MM.1S (cell line): ENCODE measurements around the gene KCND2.

Experiments used
- CTCF ChIP-seq: fragments of 300-600 bp; sonication (generic); IDR thresholded peaks from 2 replicates; pipeline ENCODE4 v1.5.1; 2016; ENCODE audit warnings: antibody characterized with exemption, low read length, mixed read lengths
- EZH2phosphoT487 ChIP-seq: fragments of 300-600 bp; sonication (generic); IDR thresholded peaks from 2 replicates; pipeline ENCODE4 v1.6.1; 2018; ENCODE audit warnings: antibody characterized with exemption, low read length

GRCh38 chr7:120327054-120327453, 54.1 kb downstream of the KCND2 start:
- TF ChIP-seq CTCF: no peak
- no peak for TF ChIP-seq EZH2phosphoT487
